Uterus (tissue), 2 donors: ENCODE measurements around the gene TAF1.
"Not testable (repeated sequence)": the region's sequence is repeated elsewhere in the genome, so short reads cannot be mapped to it uniquely, and the experiment has no call there.

Experiments used
- CTCF ChIP-seq, 4 experiments: fragments of 200-600 bp in 2 of 4; fragments of 450-650 bp in 2 of 4; sonication (generic) in 2 of 4; IDR thresholded peaks; one replicate each; pipeline ENCODE4 v1.5.1; 2016 to 2019; ENCODE audit warnings: antibody characterized with exemption in 4 of 4, mild to moderate bottlenecking in 2 of 4, moderate library complexity in 1 of 4
- POLR2A ChIP-seq, 2 donors: fragments of 450-650 bp; IDR thresholded peaks; one replicate each; pipeline ENCODE4 v1.6.1; 2016; ENCODE audit warnings: antibody characterized with exemption in 2 of 2, mild to moderate bottlenecking in 1 of 2, moderate library complexity in 1 of 2

- not testable (repeated sequence) for TF ChIP-seq CTCF, POLR2A (IDR thresholded peaks at IDR 0.05)
These were observed 147.6 kb downstream of the TAF1 start for GRCh38 chrX:71513731-71514130.
